IPS-18a (cell line): ENCODE measurements around the gene TMEM63A.

ENCODE experiments used
- H3K27ac ChIP-seq: one replicate; pipeline ENCODE4 v1.5.1; 2013; ENCODE audit warnings: low read length
- H3K27me3 ChIP-seq: one replicate; pipeline ENCODE4 v1.6.1; 2013; ENCODE audit warnings: mild to moderate bottlenecking, low read length; ENCODE audit not compliant: control insufficient read depth, insufficient read depth
- H3K36me3 ChIP-seq: one replicate; pipeline ENCODE4 v1.6.1; 2013; ENCODE audit warnings: low read depth, low read length; ENCODE audit not compliant: control insufficient read depth
- H3K4me1 ChIP-seq: one replicate; pipeline ENCODE4 v1.6.1; 2013; ENCODE audit warnings: low read depth, low read length; ENCODE audit not compliant: control insufficient read depth
- H3K4me3 ChIP-seq: one replicate; pipeline ENCODE4 v1.5.1; 2013; ENCODE audit warnings: low read length
- H3K9ac ChIP-seq: one replicate; pipeline ENCODE4 v1.6.1; 2013; ENCODE audit warnings: mild to moderate bottlenecking, low read length, moderate library complexity
- H3K9me3 ChIP-seq: one replicate; pipeline ENCODE4 v1.6.1; 2013; ENCODE audit warnings: low read depth, low read length; ENCODE audit not compliant: control insufficient read depth

Gene TMEM63A

DNA sequence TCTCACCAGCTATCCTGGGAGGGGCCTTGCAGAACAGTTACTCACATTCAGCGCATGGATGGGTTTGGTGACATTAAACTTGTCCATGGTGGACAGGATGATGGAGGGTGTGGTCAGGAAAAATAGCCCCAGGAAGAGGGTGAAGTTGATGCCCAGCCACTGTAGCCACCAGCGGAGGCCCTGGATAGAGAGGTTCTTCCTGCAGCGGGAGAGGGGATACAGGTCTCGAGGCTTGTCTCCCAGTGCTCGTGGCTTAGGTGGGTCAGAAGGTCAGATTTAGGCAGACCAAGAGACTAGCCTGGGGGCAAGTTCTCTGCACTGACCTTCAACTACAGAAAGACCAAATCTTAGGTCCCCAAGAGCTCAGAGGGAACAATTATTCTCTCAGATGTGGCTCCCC, 23.0 kb downstream of the TMEM63A start:
- Histone ChIP-seq H3K36me3 (peaks cover 34% of the 10 kb centered on the region), H3K9ac (no peak overlapping the region), H3K4me1 (no peaks in the 10 kb centered on the region), H3K27ac (no peak overlapping the region), H3K27me3 (no peaks in the 10 kb centered on the region), H3K9me3 (no peaks in the 10 kb centered on the region), H3K4me3 (no peak overlapping the region)

DNA sequence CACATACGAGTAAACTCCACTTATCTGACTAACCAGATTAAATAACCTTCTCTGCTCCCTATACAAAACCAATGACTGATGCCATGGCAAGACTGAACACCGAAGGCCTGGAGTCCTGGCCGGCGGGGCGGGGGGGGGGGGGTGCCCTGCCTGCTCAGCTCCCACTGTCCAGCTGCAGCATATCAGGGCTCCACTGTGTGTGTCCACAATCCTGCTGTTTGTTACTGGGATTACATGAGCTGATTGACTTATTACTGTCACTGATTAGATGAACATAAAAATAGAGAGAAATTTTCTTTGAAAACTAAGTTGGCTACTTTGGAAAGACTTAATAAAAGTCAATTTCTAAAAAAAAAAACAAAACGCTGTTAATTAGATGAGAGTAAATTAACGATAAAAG, 24.9 kb downstream of the TMEM63A start:
- H3K9ac ChIP-seq, result no peak overlapping the region
- no peaks in the 10 kb centered on the region for H3K4me1 ChIP-seq

DNA sequence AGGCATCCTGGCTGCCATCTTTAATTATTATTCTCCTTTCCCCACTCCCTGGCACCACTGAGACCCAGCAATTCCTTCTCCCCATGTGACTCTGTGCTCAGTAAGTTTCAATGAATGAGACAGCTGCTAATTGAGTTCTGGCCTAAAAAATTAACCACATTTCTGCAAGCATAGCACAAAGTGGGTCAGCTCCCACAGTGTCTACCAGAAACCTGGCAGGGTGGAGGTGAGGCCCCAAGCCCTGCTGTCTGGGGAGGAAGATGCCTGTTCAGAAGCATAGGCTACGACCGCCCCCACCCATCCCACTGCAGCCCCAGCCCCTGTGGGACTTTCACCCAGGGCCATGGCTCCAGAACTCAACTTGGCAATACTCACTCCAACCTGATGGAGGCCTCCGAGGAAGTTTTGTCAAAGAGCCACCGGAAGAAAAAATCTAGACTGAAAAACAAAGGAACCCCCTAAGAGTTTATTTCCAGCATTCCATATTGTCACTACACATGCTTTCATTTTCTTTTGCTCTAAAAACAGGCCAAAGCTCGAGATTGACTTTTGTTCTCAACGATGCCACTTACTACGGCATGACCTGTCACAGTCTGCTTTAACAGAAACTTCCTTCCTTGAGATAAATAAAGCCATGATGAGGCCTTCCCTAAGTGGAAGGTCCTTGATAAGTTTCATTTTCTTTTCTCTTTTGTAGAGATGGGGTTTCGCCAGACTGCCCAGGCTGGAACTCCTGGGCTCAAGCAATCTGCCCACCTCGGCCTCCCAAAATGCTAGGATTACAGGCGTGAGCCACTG, 26.5 kb downstream of the TMEM63A start:
- no peak overlapping the region for H3K27ac ChIP-seq
- no peaks in the 10 kb centered on the region for H3K4me1 ChIP-seq
- no peak overlapping the region for H3K4me3 ChIP-seq
- peaks cover 16% of the 10 kb centered on the region for H3K36me3 ChIP-seq
- H3K27me3 ChIP-seq, result no peaks in the 10 kb centered on the region
- H3K9me3 ChIP-seq, result no peaks in the 10 kb centered on the region
- no peak overlapping the region for H3K9ac ChIP-seq

More for the DNA sequence above, 24.9 kb downstream of the TMEM63A start:
- Histone ChIP-seq H3K36me3 (peaks cover 29% of the 10 kb centered on the region), H3K4me3 (no peak overlapping the region), H3K27me3 (no peaks in the 10 kb centered on the region), H3K27ac (no peak overlapping the region), H3K9me3 (no peaks in the 10 kb centered on the region)

DNA sequence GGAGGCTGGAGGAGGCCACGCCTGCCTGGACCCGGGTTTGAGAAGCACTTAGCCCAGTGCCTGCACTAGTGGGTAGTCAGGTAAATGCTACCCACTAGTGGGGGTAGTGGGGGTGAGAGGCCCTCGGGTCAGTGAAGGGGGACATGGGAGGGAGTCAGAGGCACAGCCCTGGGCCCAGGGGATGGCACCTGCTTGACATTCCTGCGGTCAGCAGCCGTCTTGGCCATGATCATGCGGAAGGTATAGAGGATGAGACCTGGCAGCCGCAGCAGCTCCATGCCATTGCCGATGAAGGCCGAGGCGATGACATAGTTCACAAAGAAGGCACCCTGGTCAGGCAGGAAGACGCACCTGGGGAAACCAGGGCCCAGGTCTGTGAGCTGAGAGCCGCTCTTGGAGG, 28.7 kb downstream of the TMEM63A start:
- no peak overlapping the region for H3K27ac ChIP-seq

DNA sequence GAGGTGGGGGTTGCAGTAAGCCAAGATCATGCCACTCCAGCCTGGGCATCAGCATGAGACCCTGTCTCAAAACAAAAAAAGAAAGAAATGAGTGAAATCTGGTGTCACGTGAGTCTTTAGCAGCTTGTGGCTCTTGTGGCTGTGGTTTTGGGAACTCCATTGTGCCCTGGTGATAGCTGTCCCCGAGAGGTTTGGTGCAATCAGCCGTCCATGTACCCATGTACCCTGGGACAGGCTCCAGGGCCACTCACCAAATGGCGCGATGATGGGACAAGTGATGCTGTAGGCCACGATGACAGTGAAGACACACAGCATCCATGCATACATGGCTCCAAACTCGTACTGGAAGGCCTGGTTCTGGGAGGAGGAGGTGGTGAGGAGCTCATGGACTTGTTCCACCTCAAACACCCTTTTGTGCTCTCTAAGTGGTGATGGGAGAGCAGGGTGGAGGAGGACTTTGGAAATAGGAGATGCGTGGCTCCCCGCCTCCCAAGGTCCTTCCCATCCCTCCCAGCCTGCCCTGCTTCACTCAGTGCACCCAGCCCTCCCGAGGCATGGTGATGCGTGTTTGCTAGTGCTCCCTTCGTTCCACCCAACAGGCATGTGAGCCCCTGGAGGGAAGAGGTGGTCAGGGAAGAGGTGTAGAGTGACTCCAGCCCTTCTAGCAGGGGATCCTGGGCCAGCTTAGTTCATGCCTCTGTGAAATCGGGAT, 29.6 kb downstream of the TMEM63A start:
- no peaks in the 10 kb centered on the region for H3K27me3 ChIP-seq
- peaks cover 14% of the 10 kb centered on the region for H3K36me3 ChIP-seq
- peaks cover 4% of the 10 kb centered on the region for H3K4me1 ChIP-seq
- no peak overlapping the region for H3K4me3 ChIP-seq
- H3K9me3 ChIP-seq, result no peaks in the 10 kb centered on the region
- no peak overlapping the region for H3K27ac ChIP-seq
- no peak overlapping the region for H3K9ac ChIP-seq

More for the DNA sequence above, 28.7 kb downstream of the TMEM63A start:
- H3K4me3 ChIP-seq, result no peak overlapping the region
- H3K4me1 ChIP-seq, result peaks cover 4% of the 10 kb centered on the region
- H3K9ac ChIP-seq, result no peak overlapping the region
- H3K9me3 ChIP-seq, result no peaks in the 10 kb centered on the region
- H3K27me3 ChIP-seq, result no peaks in the 10 kb centered on the region
- peaks cover 10% of the 10 kb centered on the region for H3K36me3 ChIP-seq

DNA sequence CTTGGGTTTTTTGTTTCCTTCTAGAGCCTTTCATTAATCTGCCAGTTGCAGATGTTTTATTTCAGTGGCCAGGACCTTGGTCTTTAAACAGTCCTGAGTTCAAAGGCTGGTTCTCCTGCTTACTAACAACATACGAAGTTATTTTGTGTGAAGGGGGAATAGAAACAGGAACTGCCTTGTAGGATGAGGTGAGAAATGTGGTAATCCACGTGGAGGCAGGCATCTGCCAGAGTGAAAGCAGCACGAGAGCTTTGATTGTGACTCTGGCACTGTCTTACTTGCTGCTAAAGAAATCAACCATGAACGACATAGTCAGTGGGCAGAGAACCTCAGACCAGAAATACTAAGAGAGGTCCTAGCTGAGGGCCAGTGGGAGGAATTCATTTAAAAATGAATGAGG, 30.4 kb downstream of the TMEM63A start:
- H3K27ac ChIP-seq, result no peak overlapping the region
- H3K4me1 ChIP-seq, result peaks cover 4% of the 10 kb centered on the region
- H3K4me3 ChIP-seq, result no peak overlapping the region
- no peaks in the 10 kb centered on the region for H3K27me3 ChIP-seq
- H3K9ac ChIP-seq, result no peak overlapping the region
- peaks cover 21% of the 10 kb centered on the region for H3K36me3 ChIP-seq
- no peaks in the 10 kb centered on the region for H3K9me3 ChIP-seq

DNA sequence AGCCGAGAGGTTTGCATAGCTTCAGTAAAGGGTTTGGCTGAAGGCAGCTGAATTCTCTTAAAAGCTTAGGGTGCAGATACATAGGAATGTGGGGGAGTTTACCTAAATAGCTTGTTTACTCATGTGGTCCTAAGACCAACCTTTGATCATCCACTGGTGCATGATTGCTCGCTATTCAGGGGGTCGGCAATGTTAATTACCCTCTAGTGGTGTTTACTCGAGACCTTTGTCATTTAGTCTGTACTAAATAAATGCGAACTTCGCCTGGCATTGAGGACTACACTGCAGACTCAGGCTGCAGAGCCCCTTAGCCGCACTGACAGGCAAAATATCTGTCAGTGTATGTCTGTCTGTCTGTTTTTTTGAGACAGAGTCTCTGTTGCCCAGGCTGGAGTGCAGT, 31.8 kb downstream of the TMEM63A start:
- peaks cover 24% of the 10 kb centered on the region for H3K36me3 ChIP-seq
- H3K4me1 ChIP-seq, result peaks cover 4% of the 10 kb centered on the region
- H3K27me3 ChIP-seq, result no peaks in the 10 kb centered on the region
- no peak overlapping the region for H3K4me3 ChIP-seq
- H3K9me3 ChIP-seq, result no peaks in the 10 kb centered on the region
- no peak overlapping the region for H3K27ac ChIP-seq
- no peak overlapping the region for H3K9ac ChIP-seq

DNA sequence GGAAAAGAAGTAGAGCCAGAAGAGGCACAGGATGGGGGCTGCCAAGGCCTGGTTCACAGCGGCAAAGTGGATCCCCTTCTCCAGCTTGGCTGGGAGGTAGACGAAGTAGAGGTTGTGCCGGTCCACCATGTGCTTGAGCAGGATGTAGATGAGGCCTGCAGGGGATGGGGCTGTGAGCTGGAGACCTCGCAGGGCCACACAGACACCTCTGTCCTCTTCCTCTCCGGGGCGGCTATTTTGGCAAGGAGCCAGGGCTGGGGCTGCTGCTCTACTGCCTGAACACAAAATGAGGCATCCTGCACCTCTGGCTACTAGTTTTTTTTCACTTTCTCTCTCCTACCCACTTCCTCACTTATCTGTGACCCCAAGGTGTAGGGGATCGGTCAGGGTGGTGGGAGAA, 32.3 kb downstream of the TMEM63A start:
- no peak overlapping the region for H3K27ac ChIP-seq
- H3K27me3 ChIP-seq, result no peaks in the 10 kb centered on the region
- no peaks in the 10 kb centered on the region for H3K9me3 ChIP-seq
- no peak overlapping the region for H3K9ac ChIP-seq
- peaks cover 4% of the 10 kb centered on the region for H3K4me1 ChIP-seq
- H3K36me3 ChIP-seq, result peaks cover 24% of the 10 kb centered on the region
- no peak overlapping the region for H3K4me3 ChIP-seq

DNA sequence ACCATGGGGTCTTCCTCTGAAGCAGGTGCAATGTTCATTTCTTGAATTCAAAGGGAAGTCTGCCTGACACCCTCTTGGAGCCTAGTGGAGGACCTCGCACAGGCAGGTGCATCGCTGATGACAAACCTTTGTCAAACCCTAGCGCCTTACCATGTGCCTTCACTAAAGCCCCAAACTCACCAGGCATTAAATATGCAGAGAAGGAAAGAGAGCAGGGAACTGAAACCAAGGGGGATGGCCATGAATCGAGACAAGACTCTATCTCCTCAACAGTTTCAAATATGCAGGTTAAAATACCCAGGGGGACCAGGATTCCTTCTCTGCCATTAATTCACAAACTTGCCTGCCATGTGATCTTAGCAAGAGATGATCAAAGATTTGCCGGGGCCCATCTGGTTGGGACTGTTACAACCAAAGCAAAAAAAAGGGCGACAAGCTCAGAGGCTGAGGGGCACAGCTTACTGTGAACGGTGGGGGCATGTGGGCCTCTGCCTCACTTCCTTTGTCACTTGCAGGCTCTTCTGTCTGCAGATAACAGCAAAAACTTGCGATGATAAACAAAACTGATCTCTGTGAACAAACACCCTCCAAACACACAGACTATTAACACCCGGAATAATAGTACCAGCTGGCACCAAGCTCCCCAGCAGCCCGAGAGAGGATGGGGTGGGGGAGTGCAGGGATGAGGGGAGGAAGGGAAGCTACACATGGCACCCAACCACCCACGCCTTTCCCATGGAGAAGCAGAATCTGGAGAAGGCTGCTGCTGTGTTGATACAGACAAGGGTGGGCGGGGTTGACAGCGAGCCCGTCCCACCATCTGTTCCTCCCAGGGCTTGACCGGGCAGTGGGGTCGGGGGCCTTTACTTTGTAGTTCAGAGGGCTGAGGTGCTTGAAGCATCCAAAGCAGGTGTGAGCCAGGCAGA, 33.9 kb downstream of the TMEM63A start:
- Histone ChIP-seq H3K4me3 (no peak overlapping the region), H3K36me3 (peaks cover 34% of the 10 kb centered on the region), H3K27ac (no peak overlapping the region), H3K9me3 (no peaks in the 10 kb centered on the region), H3K27me3 (no peaks in the 10 kb centered on the region), H3K9ac (no peak overlapping the region), H3K4me1 (peaks cover 4% of the 10 kb centered on the region)

DNA sequence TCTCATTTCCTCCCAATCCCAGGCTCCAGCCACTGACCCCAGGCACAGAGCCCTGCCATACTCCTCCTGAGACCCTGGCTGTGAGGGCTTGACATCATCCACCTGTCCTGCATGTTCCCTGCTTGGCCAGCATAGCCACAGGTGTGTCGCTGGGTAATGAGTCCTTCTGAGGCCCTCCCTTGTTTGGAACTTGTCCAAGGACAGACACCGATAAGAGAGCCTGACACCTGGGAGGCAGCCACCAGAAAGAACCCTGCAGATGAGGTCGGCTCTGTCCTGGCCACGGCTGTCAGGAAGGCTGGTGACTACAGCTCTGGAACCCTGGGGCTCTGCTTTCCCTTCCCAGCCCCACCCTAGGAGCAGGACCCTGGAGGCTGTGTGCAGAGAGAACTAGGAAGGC, 34.6 kb downstream of the TMEM63A start:
- H3K4me1 ChIP-seq, result peaks cover 4% of the 10 kb centered on the region
- peaks cover 34% of the 10 kb centered on the region for H3K36me3 ChIP-seq
- no peak overlapping the region for H3K9ac ChIP-seq
- no peaks in the 10 kb centered on the region for H3K9me3 ChIP-seq
- H3K4me3 ChIP-seq, result no peak overlapping the region
- no peaks in the 10 kb centered on the region for H3K27me3 ChIP-seq
- no peak overlapping the region for H3K27ac ChIP-seq
